HG03135 (cell line): Measurements from ENCODE around the gene ARHGAP15.
"Not testable (repeated sequence)": the region's sequence is repeated elsewhere in the genome, so short reads cannot be mapped to it uniquely, and the experiment has no call there.

Experiments used
- ATAC-seq: cut with Tn5 transposase; IDR thresholded peaks from one replicate; pipeline ENCODE4 v1.9.1; 2021; ENCODE audit warnings: mild to moderate bottlenecking, moderate library complexity; ENCODE audit not compliant: unreplicated experiment

ARHGAP15 gene

DNA sequence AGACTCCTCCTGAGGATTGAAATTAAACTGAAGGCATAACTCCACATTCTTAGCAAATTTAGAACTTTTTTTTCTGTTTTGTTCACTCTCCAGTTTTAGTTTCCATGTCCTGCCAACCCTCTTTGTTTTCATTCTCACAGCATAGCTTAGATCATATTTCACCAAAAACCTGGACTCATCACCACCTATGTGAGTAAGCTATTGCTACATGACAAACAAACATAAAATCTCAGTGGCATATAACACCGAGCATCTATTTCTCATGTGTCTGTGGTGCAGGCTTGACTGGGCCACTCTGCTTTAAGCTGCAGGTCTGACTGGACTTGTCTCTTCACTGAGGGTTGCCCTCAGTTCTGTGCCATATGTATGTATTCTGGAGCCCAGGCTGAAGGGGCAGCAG, 385.2 kb downstream of the ARHGAP15 start:
- ATAC-seq: no peak

DNA sequence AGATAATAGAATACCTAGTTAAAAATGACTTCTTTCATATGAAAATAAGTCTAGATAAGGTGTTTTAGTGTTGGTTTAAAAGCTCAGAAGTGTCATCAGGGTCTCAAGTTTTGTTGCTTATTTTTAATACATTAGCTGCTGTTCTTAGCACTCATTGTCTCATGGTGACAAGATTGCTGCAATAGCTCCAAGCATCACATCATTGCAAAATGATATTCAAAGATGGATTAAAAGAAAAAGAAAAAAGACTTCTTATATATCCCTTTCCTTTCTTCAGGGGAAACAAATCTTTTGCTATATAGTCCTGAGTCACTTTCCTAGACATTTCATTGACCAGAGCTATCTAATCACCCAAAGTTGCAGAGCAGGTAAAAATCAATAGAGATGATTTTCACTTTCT, 386.1 kb downstream of the ARHGAP15 start:
- no peak for ATAC-seq

DNA sequence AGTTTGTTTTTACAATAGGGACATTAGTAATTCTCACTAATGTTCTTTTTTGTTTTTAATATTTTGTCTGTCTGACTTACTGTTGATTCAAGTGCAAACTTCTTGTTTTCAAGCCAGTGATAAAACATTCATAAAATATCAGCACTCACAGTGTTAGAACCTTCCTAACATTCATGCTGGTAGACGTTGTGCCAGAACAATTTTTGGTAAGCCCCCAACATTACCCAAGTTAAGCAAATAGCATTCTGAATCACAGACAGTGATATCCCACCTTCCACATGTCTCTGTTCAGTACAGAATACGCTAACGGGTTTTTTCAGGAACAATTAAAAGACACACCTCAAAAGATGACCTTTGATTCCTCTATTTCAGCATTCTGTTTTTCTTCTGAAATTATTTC, 390.3 kb downstream of the ARHGAP15 start:
- no peak for ATAC-seq

- no peak for ATAC-seq
Observed at GRCh38 chr2:143521396-143521795, 392.2 kb downstream of the ARHGAP15 start.

DNA sequence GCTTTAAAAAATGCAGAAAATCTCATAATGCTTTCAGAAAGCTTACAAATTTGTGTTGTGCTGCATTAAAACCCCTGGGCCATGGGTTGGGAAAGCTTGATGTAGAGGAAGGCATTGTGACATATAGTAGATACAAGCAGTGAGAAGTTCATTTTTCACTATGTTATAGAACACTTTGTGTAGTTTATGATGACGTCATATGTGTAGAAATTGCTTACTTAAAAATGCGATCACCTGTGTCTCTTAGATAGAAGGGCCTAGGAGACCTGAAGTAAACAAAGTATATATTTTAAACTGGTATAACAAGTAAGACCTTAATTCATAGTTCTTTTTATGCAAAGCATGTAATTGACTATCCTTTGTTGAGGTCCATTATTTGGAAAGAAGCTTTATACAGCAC, 393.5 kb downstream of the ARHGAP15 start:
- ATAC-seq: no peak

DNA sequence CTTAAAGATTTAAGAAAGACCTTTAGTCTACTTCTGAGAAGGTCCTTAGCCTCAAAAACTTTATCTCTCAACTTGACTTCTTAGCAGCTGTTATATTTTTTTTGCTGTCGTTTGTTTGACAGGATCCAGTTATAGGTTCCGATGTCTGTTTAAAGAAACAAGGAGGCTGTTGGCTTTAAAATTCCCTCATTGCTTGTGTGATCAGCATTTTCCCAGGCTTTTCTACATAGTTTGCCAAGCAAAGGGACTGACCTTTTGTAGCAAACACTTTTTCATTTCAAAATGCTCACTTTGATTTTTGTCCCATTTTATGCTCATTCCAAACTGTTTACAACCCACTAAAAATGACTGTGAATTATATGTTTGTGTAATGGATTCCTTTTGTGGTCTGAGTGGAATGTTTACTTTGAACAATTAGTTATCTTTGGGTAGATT, 394.9 kb downstream of the ARHGAP15 start:
- no peak for ATAC-seq

DNA sequence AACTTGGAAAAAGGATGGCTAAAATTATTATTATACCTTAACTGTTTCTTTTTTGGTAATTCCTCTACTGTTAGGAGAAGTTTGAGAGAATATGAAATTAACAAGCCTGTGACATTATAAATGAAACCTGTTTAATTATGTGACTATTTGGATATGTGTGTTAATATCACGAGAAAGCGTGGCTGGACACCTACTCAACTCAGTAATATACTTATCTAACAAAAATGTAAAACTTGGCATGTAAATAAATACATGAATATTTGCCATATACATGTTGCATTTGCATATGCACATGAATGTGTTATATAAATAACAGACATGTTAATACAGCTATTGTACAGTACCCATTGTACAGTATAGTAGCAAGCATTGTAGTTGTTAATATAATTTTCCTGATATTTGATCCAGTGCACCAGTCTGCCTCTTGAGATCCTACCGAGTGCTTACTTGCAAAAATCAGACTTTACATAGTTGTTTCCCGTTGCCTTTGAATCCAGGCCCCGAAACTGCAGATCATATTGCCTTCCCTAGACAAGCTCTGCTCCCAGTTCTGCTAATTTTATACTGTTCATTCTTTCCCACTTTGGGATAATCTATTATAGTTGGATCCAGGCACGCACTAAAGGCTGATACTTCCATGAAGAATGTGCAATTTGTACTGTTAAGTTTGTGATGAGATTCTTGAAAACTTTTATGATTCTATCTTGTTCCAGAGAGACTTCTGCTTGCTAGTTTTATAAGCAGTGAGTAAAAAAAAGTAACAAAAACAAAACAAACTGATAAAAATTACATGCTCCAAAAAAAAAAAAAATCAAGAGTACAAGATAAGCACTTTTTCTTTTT, 395.6 kb downstream of the ARHGAP15 start:
- no peak for ATAC-seq

DNA sequence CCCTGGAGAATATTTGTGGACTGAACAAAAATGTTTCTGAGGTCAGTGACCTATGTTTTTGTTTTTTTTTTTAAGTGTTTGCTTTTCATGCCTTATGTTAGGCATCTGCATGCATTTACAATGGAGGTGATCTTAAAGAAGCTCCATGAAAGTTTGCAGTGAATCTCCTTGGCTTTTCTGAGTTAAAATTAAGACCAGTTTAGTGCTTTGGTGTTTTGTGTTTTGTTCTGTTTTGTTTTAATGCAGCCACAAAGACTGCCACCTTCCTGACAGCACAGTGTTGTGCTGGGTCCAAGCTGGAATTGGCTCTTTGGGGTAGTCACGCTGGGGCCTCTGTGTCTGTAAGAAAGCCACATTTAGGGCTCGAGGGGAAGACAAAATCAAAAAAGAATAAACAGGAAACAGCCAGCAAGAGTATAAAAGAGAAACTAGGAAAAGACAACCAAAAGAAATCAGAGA, 396.2 kb downstream of the ARHGAP15 start:
- no peak for ATAC-seq

DNA sequence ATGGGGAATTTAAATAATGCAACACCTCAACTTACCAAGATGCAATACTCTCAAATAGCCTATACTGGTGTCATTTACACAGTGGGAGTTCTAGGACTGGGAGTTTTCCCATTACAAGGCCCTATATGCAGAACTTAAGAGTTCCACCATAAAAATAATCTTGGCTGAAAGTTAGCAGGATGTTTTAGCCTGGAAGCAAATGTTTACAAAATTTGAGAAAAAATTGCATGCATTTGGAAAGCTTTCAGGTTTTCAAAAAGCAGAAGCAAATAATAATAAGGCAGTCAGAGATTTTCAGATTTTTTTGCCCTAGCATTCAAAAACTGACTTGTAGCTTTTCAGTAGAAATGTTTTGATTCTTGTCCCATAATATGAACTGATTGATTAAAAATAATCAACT, 397.3 kb downstream of the ARHGAP15 start:
- no peak for ATAC-seq

DNA sequence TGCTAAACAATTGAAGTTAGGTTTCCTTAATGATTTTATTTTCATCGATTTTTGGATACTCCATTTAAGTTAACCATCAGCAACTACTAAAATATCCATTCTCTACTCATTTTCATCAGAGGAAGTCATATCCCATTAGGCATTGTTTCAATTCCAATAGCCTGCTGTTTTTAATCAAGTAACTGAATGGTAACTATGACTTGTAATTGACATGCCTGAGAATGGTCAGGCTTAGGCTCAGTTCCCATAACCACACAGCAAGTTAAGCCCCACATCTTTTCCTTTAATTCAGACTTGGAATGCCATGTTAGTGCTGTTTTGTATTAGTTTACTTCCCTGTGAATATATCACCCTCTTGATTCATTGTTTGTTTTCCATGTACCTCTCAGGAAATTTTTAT, 398.8 kb downstream of the ARHGAP15 start:
- ATAC-seq: no peak

GRCh38 chr2:143529118-143529720, 400.0 kb downstream of the ARHGAP15 start:
- ATAC-seq: no peak

DNA sequence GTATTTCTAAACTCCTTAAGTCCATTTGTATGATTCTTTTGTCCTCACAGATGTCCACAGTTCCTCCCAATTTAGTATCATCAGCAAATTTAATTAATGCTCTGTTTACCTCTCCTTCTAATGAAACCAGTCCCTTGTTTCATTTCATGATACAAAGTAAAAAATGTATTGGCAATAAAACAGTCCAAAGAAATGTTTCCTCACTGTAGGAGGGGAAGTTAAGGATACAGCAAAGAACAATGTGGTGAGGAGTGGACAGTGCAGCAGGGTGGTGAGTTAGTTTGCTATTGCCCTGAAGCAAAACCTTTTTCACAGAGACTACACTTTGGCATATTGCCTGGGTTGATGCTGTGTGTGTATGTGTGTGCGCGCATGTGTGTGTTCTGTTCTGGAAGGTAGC, 401.5 kb downstream of the ARHGAP15 start:
- ATAC-seq: no peak

GRCh38 chr2:143532061-143532460, 402.8 kb downstream of the ARHGAP15 start:
- ATAC-seq: no peak

DNA sequence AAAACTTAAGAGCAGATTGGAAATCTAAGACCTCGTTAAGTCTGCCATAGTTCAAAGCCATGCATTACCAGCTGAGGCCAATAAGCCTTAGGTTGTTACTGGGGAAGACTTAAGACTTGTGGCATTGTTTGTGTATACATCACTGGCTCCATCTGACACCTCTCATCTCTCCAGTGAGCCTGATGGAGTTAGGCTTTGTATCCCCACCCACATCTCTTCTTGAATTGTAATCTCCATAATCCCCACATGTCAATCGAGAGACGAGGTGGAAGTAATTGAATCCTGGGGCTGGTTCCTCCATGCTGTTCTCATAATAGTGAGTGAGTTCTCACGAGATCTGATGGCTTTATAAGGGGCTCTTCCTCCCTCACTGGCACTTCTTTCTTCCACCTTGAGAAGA, 404.6 kb downstream of the ARHGAP15 start:
- ATAC-seq: no peak

GRCh38 chr2:143535802-143536201, 406.6 kb downstream of the ARHGAP15 start:
- no peak for ATAC-seq

DNA sequence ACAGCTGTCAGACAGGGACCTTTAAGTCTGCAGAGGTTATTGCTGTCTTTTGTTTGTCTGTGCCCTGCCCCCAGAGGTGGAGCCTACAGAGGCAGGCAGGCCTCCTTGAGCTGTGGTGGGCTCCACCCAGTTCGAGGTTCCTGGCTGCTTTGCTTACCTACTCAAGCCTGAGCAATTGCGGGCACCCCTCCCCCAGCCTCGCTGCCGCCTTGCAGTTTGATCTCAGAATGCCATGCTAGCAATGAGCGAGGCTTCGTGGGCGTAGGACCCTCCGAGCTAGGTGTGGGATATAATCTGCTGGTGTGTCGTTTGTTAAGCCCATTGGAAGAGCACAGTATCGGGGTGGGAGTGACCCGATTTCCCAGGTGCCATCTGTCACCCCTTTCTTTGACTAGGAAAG, 412.7 kb downstream of the ARHGAP15 start:
- not testable (repeated sequence) for ATAC-seq

DNA sequence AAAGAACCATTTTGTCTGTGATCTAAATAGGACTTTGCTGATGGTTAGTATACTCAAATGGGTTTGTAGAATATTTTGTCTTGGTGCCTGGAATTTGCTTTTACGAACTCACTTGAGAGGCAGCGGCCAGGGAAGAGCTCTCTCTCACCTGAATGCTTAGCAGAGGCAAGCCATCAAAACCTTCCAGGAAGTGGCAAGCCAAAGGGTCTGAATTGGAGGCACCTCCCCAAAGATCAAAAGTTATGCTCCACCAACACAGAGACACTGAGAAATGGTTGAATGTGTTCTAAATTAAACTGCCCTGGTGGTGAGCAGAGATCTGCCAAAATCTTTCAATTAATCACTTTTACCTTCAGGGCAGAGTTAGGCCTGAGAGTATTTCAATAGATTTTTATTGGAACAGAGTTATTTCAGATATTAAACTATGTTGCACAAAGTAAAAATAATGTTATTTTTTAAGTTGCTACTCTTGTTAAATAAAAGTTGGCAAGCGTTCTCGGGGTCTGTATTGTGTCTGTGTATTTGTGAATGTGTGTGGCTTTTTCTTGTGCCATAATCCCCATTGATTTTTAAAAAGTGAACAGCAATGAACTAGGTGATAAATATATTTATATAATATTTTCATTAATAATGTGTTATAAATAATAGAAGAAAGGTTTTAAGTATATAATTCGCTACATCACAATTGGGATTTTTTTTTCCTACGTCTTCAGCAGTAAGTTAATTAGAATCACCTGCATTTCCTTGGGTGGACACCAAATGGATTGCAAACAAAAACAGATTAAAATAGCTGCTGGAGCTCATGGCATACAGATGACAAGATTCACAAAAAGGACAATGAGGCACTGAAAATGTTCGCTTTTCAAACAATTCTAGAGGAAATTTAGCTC, 416.1 kb downstream of the ARHGAP15 start:
- no peak for ATAC-seq

DNA sequence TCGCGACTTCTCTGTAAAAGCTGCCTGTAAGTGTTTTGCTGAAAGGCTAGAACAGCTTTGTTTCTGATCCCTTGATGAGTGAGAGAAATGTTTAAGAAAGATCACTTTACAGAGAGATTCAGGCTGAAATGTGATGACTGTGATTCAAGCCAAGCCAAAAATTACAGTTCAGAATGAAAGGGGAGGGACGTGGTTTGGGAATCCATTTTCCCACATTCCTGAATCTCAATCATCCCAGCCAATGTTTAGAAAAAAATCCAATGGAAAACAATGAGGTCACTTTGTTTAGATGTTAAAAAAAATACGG, 416.7 kb downstream of the ARHGAP15 start:
- no peak for ATAC-seq

- no peak for ATAC-seq
Observed at GRCh38 chr2:143548032-143548431, 418.8 kb downstream of the ARHGAP15 start.

GRCh38 chr2:143550500-143550899, 421.3 kb downstream of the ARHGAP15 start:
- ATAC-seq: no peak

DNA sequence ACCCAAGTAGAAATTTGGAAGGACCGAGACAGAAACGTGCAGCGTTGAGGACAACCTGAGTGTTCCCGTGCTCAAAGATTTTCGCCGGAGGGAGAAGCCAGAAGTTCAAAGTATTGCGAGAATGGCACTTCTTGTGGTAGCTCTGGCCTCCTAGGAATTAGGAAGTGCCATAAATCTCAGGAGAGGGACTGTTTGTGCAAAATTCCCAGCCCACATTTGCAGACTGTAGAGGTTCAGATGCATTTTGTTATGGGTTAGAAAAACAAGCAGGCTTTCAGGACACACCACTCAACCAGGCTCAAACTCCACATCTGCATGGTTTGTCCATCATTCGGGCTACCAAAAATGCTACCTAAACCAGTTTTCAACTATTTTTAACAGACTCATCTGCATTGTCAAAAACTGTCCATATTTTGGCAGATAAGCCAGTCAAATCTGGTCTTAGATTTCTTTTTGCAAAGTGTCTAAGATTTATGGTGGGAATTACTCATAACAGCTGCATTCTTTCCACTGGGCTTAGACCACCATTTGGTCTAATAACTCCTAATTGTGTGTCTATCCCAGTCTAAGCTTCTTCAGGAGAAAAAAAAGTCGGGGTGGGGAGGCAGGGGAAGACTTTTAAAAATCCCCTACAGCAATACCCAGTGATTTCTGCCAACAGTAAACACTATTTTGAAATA, 422.9 kb downstream of the ARHGAP15 start:
- no peak for ATAC-seq
